GM19467 (cell line): ENCODE data around the gene ADCYAP1.

Source experiments
- ATAC-seq: cut with Tn5 transposase; IDR thresholded peaks from one replicate; pipeline ENCODE4 v1.9.1; 2021; ENCODE audit warnings: mild to moderate bottlenecking, moderate library complexity; ENCODE audit not compliant: unreplicated experiment

Gene ADCYAP1

GRCh38 chr18:959854-960253 lies 55.2 kb downstream of the ADCYAP1 start:
- no peak for ATAC-seq
